ENCODE measurements around the gene DNAI7.

DNA sequence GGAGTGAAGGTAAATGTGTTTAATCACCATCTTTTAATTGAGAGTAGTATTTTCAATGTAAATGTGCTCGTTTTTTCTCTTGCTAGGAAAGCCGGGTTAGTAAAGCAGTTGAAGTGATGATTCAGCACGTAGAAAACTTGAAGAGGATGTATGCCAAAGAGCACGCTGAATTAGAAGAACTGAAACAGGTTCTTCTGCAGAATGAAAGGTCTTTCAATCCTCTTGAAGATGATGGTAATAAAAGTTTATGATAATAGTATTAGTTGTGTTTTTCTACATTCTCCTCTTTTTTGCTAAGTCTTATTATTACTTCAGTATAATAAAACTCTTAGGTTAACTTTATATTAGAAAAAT is 93.9 kb downstream of the DNAI7 start:
- TF ChIP-seq SUZ12 (IDR thresholded peaks at IDR 0.05) (no peak), SP1 (IDR thresholded peaks at IDR 0.05) (no peak), FOXK2 (IDR thresholded peaks at IDR 0.05) (no peak), ARNT (IDR thresholded peaks at IDR 0.05) (no peak), LEF1 (IDR thresholded peaks at IDR 0.05; ENCODE audit: borderline replicate concordance) (no peak), FOXA1 (IDR thresholded peaks at IDR 0.05) (no peak), CTBP1 (IDR thresholded peaks at IDR 0.05; ENCODE audit: borderline replicate concordance) (no peak), BHLHE40 (IDR thresholded peaks at IDR 0.05; ENCODE audit: borderline replicate concordance) (no peak), FOXM1 (IDR thresholded peaks at IDR 0.05; ENCODE audit: borderline replicate concordance) (no peak), NFRKB (IDR thresholded peaks at IDR 0.05) (no peak), HDGF (IDR thresholded peaks at IDR 0.05; ENCODE audit: borderline replicate concordance) (no peak), ZNF384 (IDR thresholded peaks at IDR 0.05) (no peak)
- TF ChIP-seq, protein P1, sequence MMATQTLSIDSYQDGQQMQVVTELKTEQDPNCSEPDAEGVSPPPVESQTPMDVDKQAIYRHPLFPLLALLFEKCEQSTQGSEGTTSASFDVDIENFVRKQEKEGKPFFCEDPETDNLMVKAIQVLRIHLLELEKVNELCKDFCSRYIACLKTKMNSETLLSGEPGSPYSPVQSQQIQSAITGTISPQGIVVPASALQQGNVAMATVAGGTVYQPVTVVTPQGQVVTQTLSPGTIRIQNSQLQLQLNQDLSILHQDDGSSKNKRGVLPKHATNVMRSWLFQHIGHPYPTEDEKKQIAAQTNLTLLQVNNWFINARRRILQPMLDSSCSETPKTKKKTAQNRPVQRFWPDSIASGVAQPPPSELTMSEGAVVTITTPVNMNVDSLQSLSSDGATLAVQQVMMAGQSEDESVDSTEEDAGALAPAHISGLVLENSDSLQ (IDR thresholded peaks at IDR 0.05): no peak
